ENCODE results near the gene HACL1.

DNA sequence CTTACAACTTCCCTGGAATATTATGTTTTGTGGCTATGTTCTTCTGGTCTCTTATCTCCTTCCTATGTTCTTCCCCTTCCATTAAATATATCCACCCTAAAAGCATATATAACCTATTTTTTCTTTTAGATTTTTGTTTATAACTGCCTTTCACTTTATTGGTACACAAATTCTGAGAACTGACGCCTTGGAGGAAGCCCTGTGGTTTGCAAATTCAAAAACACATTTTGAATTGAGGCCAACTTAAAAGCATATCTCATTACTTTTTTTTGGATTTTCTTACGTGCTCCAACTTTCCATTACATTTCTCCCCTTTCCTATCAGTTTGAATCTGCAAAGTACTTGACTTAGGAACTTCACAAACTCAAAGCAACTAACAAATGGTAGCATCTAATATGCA lies 64.5 kb downstream of the HACL1 start:
- TF ChIP-seq, protein P1, sequence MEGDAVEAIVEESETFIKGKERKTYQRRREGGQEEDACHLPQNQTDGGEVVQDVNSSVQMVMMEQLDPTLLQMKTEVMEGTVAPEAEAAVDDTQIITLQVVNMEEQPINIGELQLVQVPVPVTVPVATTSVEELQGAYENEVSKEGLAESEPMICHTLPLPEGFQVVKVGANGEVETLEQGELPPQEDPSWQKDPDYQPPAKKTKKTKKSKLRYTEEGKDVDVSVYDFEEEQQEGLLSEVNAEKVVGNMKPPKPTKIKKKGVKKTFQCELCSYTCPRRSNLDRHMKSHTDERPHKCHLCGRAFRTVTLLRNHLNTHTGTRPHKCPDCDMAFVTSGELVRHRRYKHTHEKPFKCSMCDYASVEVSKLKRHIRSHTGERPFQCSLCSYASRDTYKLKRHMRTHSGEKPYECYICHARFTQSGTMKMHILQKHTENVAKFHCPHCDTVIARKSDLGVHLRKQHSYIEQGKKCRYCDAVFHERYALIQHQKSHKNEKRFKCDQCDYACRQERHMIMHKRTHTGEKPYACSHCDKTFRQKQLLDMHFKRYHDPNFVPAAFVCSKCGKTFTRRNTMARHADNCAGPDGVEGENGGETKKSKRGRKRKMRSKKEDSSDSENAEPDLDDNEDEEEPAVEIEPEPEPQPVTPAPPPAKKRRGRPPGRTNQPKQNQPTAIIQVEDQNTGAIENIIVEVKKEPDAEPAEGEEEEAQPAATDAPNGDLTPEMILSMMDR (IDR thresholded peaks at IDR 0.05) = no peak
- no peak for TF ChIP-seq EZH2 (IDR thresholded peaks at IDR 0.05)
